Heart left ventricle (tissue), 13 donors: ENCODE measurements around the gene XAGE1B.

Experiments used
- CTCF ChIP-seq, 12 donors: fragments of 200-600 bp; sonication (generic) in 4 of 12; IDR thresholded peaks; one replicate each; pipeline versions ENCODE4 v1.5.0 to v1.8.0; 2018 to 2022; ENCODE audit warnings: antibody characterized with exemption in 12 of 12, mild to moderate bottlenecking in 5 of 12
- POLR2A ChIP-seq, 2 donors: fragments of 450-650 bp; IDR thresholded peaks; one replicate each; pipeline ENCODE4 v1.6.1; 2017; ENCODE audit warnings: antibody characterized with exemption in 2 of 2, mild to moderate bottlenecking in 2 of 2, moderate library complexity in 2 of 2
- donor health status: ischemic (EF 13 %, LVEDD 7.1; RV severe dilation, severe dysfunction).
- donor health status: DM: no; HTN: yes; CAD: no.
- donor health status: DM: no; HTN: no; CAD: no.
- donor health status: ischemic (EF 25% LVEDD 6.9; RV normal size, moderate dysfunction).
- donor health status: ischemic (EF 25% LVEDD 5.7; RV mildly dilated, moderate dysfunction).
- donor health status: ischemic (EF 35%, LVEDD 5.7; RV mildly dilated, moderate dysfunction).
- donor health status: nonischemic (EF 11% LVEDD 7.7; RV severe dilation, severe dysfunction).
- donor health status: DM: yes; HTN: yes; CAD: no.
- donor health status: PGD.
- donor health status: ischemic (EF 29% LVEDD 5.4; RV normal size, mild dysfunction).
- donor health status: nonischemic (EF 23%, LVEDD 6.1; RV moderate dilation, normal function).

- TF ChIP-seq CTCF (IDR thresholded peaks at IDR 0.05) (no peak), POLR2A (IDR thresholded peaks at IDR 0.05) (no peak)
These were observed 6.9 kb downstream of the XAGE1B start for GRCh38 chrX:52509916-52510315.
